Natural killer cell (primary cell): ENCODE measurements around the gene NTM. TPM values are rescaled to one million over a fixed set of nuclear protein-coding genes. Genes with fewer than 3 reads are reported as not detected.

ENCODE experiments used
- ATAC-seq, 3 donors: fragments of 150-1000 bp in 2 of 3; fragments of 200-7000 bp in 1 of 3; cut with Tn5 transposase; 1 replicate in 1 of 3; 2 replicates in 2 of 3; pipeline ENCODE4 v1.10.0; 2021; ENCODE audit warnings: mild to moderate bottlenecking in 2 of 3, moderate library complexity in 2 of 3
- DNase-seq, 2 donors: peaks; one replicate each; pipeline versions ENCODE4 v3.0.0 to v3.0.0-alpha.2; 2013 to 2021; ENCODE audit warnings: mixed read lengths in 1 of 2
- H3K27ac ChIP-seq: one replicate; pipeline ENCODE4 v1.5.1; 2013; ENCODE audit warnings: mild to moderate bottlenecking, low read length
- H3K27me3 ChIP-seq: one replicate; pipeline ENCODE4 v1.6.1; 2013; ENCODE audit warnings: low read length; ENCODE audit not compliant: control insufficient read depth, insufficient read depth
- H3K36me3 ChIP-seq: one replicate; pipeline ENCODE4 v1.6.1; 2013; ENCODE audit warnings: low read length; ENCODE audit not compliant: control insufficient read depth, insufficient read depth
- H3K4me1 ChIP-seq: one replicate; pipeline ENCODE4 v1.6.1; 2013; ENCODE audit warnings: low read length; ENCODE audit not compliant: control insufficient read depth, insufficient read depth
- H3K4me3 ChIP-seq: one replicate; pipeline ENCODE4 v1.5.1; 2013; ENCODE audit warnings: low read length
- H3K9me3 ChIP-seq: one replicate; pipeline ENCODE4 v1.6.1; 2013; ENCODE audit warnings: low read length; ENCODE audit not compliant: control insufficient read depth, insufficient read depth
- H3K27ac Mint-ChIP-seq, 2 donors: one replicate each; pipeline ENCODE4 v1.8.0; 2022; ENCODE audit warnings: mild to moderate bottlenecking in 2 of 2, mixed read lengths in 2 of 2, moderate library complexity in 1 of 2
- H3K27me3 Mint-ChIP-seq, 2 donors: one replicate each; pipeline ENCODE4 v1.8.0; 2022; ENCODE audit warnings: low read depth in 2 of 2, mixed read lengths in 2 of 2
- H3K36me3 Mint-ChIP-seq: one replicate; pipeline ENCODE4 v1.8.0; 2022; ENCODE audit warnings: mixed read lengths
- H3K4me1 Mint-ChIP-seq, 2 donors: one replicate each; pipeline ENCODE4 v1.8.0; 2022; ENCODE audit warnings: mixed read lengths in 2 of 2
- H3K4me3 Mint-ChIP-seq: one replicate; pipeline ENCODE4 v1.8.0; 2022; ENCODE audit warnings: mild to moderate bottlenecking, moderate library complexity, mixed read lengths
- H3K9me3 Mint-ChIP-seq, 2 donors: one replicate each; pipeline ENCODE4 v1.8.0; 2022; ENCODE audit warnings: mixed read lengths in 2 of 2
- WGBS: methylation state at CpG from one replicate; pipeline ENCODE4 v1.1.7; 2013; ENCODE audit warnings: missing lambda C conversion rate; ENCODE audit not compliant: insufficient coverage; 5-methylcytosine and 5-hydroxymethylcytosine counted together
- intact Hi-C: fragments of 100-400 bp; cut with micrococcal nuclease; formaldehyde crosslinking; loops from one replicate; pipeline ENCODE4 v1.14.2; 2022
- total RNA-seq, 4 donors: library from RNA; stranded (reverse); fragments of 120-200 nt in 1 of 4; gene quantifications; one replicate each; pipeline versions ENCODE4 v1.2.3 to v1.2.4, GENCODE V29; 2013 to 2022
- TF ChIP-seq, protein P1 (sequence below): fragments of 200-600 bp; IDR thresholded peaks from one replicate; pipeline ENCODE4 v1.8.0; 2022; ENCODE audit warnings: antibody characterized with exemption

NTM gene
- total RNA-seq, 3 donors from 2014 or later (not counting 1 experiment from before 2014, with no cell fraction given), result not detected

DNA sequence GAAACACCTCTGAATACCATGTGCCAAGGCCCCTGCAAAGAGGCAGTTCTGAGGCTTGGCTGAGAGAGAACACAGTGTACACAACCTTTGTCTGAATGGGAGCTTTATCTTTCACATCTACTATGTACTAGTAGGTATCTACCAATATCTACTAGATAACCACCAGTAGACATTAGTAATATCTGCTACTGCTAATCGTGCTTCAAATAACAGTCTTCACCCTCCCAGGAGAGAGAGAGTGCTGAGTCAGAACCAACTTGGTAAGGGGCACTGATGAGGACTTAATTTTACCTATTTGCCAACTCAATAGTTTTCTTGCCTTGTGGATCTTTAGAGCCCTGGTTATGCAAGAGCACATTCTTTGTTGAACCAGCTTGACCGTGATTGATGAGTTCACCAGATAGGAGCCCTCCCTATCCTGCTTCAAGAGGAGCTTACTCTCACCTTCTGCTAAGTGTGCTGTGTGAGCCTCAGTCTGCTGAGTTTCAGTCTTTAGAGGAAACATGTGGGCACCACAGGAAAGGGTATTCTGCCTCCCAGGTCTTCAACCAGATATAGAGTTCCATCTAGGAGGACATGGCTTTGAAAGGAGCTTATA, 967.5 kb downstream of the NTM start:
- no peak overlapping the region for H3K4me3 Mint-ChIP-seq

DNA sequence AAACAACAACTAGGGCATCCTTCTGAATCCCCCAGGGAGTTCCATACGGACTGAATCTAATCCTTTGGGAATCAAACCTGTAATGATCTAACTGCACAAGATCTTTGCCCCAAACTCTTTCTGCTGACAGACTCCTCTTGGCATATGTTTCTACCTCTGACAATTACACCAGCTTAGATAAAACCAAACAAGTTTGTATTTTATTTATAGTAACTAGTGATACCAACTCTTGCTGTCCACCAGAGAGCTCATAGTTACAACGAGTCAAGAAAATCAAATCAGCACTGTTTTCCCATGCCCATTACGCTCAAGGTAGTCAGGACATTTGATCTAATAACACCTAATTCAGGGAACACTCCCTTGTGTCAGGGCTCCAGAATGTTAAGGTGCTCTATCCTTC, 972.0 kb downstream of the NTM start:
- no peak overlapping the region for H3K4me3 ChIP-seq
- Mint-ChIP-seq H3K36me3 (no peaks in the 10 kb centered on the region), H3K4me1 (no peaks in the 10 kb centered on the region), H3K9me3 (peaks cover 0 to 3% of the 10 kb centered on the region in 2 donors), H3K4me3 (no peak overlapping the region), H3K27ac (no peak overlapping the region), H3K27me3 (no peaks in the 10 kb centered on the region)
- H3K9me3 ChIP-seq, result no peaks in the 10 kb centered on the region
- intact Hi-C loops, result no loop called here
- no peaks in the 10 kb centered on the region for H3K4me1 ChIP-seq
- DNase-seq (no peak), ATAC-seq (no peak)
- no peaks in the 10 kb centered on the region for H3K27me3 ChIP-seq
- H3K27ac ChIP-seq, result no peak overlapping the region
- WGBS, result 86% methylated on average over 3 of the region's 3 CpGs
- TF ChIP-seq, protein P1, sequence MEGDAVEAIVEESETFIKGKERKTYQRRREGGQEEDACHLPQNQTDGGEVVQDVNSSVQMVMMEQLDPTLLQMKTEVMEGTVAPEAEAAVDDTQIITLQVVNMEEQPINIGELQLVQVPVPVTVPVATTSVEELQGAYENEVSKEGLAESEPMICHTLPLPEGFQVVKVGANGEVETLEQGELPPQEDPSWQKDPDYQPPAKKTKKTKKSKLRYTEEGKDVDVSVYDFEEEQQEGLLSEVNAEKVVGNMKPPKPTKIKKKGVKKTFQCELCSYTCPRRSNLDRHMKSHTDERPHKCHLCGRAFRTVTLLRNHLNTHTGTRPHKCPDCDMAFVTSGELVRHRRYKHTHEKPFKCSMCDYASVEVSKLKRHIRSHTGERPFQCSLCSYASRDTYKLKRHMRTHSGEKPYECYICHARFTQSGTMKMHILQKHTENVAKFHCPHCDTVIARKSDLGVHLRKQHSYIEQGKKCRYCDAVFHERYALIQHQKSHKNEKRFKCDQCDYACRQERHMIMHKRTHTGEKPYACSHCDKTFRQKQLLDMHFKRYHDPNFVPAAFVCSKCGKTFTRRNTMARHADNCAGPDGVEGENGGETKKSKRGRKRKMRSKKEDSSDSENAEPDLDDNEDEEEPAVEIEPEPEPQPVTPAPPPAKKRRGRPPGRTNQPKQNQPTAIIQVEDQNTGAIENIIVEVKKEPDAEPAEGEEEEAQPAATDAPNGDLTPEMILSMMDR, result no peak
- no peaks in the 10 kb centered on the region for H3K36me3 ChIP-seq

More for the DNA sequence above, 967.5 kb downstream of the NTM start:
- intact Hi-C loops, result no loop called here
- no peak overlapping the region for H3K27ac ChIP-seq
- no peaks in the 10 kb centered on the region for H3K36me3 ChIP-seq
- 85% methylated on average over 1 of the region's 2 CpGs for WGBS
- DNase-seq (no peak), ATAC-seq (no peak)
- Mint-ChIP-seq H3K9me3 (peaks cover 0 to under 1% of the 10 kb centered on the region in 2 donors), H3K36me3 (no peaks in the 10 kb centered on the region), H3K27me3 (no peaks in the 10 kb centered on the region), H3K27ac (no peak overlapping the region), H3K4me1 (no peaks in the 10 kb centered on the region)
- H3K9me3 ChIP-seq, result no peaks in the 10 kb centered on the region
- no peak overlapping the region for H3K4me3 ChIP-seq
- H3K27me3 ChIP-seq, result no peaks in the 10 kb centered on the region
- TF ChIP-seq, protein P1, result no peak
- H3K4me1 ChIP-seq, result no peaks in the 10 kb centered on the region

- intact Hi-C loops, result no loop called here
- no peaks in the 10 kb centered on the region for H3K36me3 ChIP-seq
- no peak overlapping the region for H3K27ac ChIP-seq
- H3K4me1 Mint-ChIP-seq, result no peaks in the 10 kb centered on the region
- TF ChIP-seq, protein P1, result no peak
- DNase-seq, result no peak
- no peaks in the 10 kb centered on the region for H3K9me3 ChIP-seq
- no peaks in the 10 kb centered on the region for H3K27me3 ChIP-seq
- no peaks in the 10 kb centered on the region for H3K36me3 Mint-ChIP-seq
- H3K9me3 Mint-ChIP-seq, result peaks cover 0 to 3% of the 10 kb centered on the region in 2 donors
- H3K4me3 ChIP-seq, result no peak overlapping the region
- no peaks in the 10 kb centered on the region for H3K4me1 ChIP-seq
- no peak for ATAC-seq
- no peak overlapping the region for H3K4me3 Mint-ChIP-seq
- WGBS, result 40% methylated on average over 3 of the region's 5 CpGs
- H3K27me3 Mint-ChIP-seq, result no peaks in the 10 kb centered on the region
- H3K27ac Mint-ChIP-seq, result no peak overlapping the region
Observed at GRCh38 chr11:132343445-132344175, 973.2 kb downstream of the NTM start.
